Stimulated activated CD4-positive, alpha-beta T cell treated with anti-CD3 and anti-CD28 coated beads, Interleukin-4, amount 100 ng/mL, for 1 hour (primary cell): Measurements from ENCODE around the gene C16orf87.
"Not testable (repeated sequence)": the region's sequence is repeated elsewhere in the genome, so short reads cannot be mapped to it uniquely, and the experiment has no call there.

Experiments
- DNase-seq: peaks from one replicate; pipeline ENCODE4 v3.0.0-alpha.2; 2020

Gene C16orf87

DNA sequence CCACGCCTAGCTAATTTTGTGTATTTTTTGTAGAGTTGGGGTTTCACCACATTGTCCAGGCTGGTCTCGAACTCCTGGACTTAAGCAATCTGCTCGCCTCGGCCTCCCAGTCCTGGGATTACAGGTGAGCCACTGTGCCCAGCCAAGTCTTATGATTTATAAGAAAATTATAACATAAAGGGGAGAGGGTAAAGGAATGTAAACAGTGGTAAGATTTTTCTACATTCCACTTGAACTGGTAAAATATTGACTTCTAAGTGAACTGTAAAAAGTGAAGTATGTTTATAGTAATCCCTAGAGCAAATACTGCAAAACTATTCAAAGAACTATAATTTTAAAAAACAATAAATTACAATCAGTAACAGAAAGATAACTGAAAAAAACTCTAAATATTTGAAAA, 33.5 kb downstream of the C16orf87 start:
- DNase-seq, result no peak

DNA sequence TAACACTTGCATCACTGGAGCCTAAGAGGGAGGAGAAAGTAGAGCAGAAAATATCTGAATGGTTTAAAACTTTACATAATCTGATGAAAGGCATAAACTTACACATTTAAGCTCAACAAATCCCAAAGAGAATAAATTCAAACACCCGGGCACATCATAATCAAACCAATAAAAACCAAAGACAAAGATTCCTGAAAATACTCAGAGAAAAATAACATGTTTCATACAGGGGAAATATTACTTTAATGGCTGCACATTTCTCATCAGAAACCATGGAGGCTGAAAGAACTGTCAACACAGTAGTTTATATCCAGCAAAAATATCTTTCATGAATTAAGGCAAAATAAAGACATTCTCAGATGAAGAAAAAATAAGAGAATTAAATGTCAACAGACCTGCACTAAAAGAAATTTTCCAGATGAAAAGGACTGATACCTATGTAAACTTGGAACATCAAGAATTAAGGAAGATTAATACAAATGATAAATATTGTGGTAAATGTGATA, 34.2 kb downstream of the C16orf87 start:
- DNase-seq, result no peak

DNA sequence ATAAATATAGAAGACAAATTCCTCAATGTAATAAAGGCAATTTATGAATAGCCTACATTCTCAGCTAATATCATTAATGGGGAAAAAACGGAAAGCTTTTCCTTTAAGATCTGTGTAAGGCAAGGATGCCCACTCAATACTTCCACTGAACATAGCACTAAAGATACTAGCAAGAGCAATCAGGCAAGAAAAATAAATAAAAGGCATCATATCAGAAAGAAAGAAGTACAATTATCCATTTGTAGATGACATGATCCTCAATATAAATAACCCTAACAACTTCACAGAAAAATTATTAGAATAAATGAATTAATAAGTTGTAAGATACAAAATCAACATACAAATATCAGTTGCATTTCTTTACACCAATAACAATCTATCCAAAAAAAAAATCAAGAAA, 37.1 kb downstream of the C16orf87 start:
- no peak for DNase-seq

DNA sequence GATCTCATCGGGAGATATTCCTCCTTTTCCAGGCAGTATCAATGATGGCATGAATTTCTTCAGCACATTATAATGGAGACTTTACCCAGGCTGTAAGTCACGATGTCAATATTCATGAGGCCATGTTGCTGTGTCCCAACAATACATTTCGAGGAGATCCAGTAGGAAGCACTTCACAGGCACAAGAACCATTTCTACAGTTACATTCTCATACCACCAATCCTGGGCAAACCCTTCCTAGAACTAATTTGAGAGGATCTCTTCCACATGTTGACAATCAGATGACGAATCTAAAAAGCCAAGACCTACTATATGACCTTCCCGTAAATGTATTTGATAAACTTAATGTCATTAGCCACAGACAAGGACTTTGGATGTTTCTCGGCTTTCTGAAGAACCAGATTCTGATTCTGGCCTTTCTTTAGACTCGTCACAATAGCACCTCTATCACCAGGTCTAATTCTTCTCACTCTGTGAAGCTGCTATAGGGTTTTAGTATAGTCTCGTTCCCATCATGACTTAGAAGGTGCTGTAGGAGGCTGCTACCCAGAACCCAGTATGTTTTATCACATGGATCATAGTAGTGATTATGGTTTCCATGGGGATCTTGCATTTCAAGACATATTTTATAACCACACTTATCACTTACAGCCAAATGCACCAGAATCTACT, 40.2 kb downstream of the C16orf87 start:
- no peak for DNase-seq

DNA sequence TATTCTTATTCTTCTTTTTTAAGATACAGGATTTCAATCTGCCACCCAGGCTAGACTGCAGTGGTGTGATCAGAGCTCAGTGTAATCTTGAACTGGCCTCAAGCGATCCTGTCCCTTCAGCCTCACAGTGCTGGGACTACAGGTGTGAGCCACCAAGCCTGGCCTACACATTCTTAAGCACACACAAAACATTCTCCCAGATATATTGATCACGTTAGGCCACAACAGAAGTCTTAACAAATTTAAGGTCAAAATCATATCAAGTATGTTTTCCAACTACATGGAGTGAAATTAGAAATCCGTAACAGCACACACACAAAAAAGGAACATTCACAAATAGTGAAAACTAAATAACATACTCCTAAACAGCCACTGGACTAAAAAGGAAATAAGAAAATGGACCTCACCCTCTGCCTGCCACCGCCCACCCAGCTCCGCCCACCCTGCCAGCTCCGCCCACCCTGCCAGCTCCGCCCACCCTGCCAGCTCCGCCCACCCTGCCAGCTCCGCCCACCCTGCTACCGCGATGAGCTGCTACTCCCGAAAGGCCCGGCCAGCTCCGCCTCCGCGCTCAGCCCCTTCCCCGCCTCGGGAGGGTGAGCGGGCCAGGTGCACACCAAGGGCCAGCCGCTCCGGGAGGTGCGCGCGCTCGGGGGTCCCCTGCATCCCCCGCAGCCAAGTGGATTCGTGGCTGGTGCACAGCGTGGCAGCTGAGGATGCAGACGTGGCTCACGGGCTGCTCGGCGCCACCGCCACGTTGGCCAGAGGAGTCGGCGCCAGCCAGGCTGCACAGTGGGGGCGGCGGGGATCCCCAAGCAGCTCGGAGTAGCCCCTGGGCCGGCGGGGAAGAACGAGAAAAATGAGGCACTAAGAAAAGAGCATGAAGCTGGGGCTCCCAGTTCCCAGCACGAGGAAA, 41.2 kb downstream of the C16orf87 start:
- DNase-seq, result peak; percentile 72

DNA sequence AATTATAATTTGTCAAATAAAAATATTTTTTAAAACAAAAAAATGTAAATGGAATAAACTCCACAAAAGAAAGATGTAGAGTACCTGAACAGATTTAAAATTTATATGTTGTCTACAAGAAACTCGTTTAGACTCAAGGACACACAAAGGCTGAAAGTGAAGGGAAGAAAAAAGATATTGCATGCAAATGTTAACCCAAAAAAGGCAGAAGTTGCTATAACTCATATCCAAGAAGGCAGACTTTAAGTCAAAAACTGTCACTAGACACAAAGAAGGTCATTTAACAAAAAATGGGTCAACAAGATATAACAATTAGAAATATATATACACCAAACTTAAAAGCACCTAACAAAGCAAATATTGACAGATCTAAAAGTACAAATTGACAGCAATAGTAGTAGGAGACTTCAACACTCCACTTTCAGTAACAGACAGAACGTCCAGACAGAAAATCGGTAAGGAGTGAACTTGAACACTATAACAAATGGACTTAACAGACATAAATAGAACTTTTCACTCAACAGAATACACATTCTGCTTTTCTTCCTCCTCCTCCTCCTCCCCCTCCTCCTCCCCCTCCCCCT, 42.0 kb downstream of the C16orf87 start:
- no peak for DNase-seq

DNA sequence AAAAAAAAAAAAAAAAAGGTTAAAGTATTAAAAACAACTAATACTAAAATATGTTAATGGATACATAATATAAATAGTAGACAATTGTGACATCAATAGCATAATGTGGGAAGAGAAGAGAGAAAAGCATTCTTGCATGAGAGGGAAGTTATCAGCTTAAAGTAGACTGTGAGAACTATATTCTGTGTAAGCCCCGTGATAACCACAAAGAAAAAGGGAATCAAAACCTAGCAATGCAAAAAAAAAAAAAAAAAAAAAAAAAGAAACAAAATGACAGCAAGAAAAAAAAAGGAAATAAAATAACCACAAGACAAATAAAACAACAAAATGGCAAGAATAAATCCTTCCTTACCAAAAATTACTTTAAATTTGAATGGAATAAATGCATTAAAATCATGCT, 43.1 kb downstream of the C16orf87 start:
- no peak for DNase-seq

DNA sequence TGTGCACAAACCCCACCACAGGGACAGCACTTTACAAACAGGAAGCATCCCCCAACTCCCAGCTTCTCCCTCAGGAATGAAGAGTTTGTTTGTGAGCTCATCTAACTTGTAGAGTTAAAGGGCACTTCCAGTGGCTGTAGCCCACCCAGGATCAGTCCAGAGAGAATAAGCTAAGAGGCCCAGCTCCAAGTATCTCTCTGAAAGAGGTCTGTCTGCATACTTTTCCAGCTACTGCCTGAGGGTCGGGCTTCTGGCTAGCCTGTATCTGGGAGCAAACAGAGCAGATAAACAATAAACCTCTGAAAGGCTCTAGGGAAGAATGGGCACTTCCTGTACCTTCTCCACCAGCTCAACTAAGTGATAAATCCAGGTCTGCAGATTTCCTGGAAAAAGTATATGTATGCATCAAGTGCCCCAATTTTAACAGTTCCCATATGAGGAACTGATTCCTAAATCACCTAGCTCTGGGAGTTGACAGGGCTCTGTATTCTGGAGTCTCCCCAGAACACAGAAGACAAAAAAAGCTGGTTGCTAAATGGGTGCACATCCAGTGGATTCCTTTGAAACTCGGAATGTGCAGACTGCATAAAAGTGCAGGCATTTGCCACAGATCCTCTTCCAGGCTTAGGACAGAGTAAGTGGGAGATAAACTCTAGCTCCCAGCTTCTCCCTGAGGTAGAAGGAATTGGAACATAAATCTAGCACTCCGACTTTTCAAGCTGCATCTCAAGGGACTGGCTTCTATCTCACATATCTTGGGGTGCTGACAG, 45.7 kb downstream of the C16orf87 start:
- no peak for DNase-seq

DNA sequence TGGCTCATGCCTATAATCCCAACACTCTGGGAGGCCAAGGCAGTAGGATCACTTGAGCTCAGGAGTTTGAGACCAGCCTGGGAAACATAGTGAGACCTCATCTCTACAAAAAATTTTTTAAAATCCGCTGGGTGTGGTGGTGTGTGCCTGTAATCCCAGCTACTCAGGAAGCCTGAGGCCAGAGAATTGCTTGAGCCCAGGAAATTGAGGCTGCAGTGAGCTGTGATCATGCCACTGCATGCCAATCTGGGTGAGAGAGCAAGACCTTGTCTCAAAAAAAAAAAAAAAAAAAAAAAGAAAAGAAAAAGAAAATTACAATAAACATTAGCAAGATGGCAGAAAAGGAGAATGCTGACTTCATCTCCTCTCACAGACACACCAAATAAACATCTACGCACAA, 46.4 kb downstream of the C16orf87 start:
- not testable (repeated sequence) for DNase-seq

DNA sequence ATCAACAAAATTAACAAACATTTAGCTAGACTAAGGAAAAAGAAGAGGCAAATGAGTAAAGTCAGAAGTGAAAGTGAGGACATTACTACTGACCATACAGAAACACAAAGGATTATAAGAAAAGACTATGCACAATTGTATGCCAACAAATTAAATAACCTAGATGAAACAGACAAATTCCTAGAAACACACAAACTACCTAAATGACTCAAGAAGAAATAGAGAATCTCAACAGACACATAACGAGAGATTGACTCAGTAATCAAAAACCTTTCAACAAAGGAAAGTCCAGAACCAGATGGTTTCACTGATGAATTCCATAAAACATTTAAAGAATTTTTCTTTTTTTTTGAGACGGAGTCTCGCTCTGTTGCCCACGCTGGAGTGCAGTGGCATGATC, 47.2 kb downstream of the C16orf87 start:
- no peak for DNase-seq

DNA sequence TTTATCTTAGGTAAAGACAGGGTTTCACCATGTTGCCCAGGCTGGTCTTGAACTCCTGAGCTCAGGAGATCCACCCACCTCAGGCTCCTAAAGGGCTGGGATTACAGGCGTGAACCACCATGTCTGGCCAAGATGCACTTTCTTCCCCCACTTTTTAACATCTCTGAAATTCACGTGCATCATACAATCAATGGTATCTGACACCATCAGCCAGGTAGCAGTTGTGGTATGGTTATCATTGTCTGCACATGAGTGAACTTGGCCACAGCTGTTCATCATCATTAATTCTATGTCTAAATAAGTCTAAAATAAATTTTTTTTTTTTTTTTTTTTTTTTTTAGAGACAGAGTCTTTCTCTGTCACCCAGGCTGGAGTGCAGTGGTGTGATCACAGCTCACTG, 48.7 kb downstream of the C16orf87 start:
- no peak for DNase-seq

DNA sequence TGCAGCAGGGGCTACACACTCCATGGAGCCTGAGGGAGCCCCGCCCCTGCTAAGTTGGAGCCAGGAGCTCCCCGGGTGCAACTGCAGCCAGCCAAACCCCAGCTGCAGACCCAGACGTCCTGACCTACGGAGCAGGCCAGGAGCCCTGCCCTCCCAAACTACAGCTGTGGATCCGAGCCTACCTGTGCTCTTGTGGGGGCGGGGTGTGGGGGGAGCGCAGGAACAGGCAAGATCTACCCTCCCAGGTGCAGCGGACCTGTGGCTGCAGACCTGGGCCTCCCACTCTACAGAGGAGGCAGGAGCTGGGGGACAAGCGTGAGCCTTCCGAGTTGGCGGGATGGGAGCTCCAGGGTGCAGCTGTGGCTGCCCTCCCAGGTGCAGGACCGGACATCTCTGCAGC, 53.2 kb downstream of the C16orf87 start:
- DNase-seq, result no peak

DNA sequence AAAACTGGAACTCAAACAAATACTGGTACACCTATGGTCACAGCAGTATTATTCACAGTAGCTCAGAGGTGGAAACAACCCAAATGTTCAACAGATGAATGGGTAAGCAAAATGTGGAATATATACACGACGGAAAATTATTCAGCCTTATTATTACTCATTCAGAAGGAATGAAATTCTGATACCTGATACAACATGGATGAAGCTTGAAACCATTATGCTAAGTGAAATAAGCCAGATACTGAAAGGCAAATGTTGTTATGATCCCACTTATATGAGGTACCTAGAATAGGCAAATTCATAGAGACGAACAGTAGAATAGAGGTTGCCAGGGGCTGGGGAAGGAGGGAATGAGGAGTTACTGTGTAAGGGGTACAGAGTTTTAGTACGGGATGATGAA, 55.8 kb downstream of the C16orf87 start:
- no peak for DNase-seq

DNA sequence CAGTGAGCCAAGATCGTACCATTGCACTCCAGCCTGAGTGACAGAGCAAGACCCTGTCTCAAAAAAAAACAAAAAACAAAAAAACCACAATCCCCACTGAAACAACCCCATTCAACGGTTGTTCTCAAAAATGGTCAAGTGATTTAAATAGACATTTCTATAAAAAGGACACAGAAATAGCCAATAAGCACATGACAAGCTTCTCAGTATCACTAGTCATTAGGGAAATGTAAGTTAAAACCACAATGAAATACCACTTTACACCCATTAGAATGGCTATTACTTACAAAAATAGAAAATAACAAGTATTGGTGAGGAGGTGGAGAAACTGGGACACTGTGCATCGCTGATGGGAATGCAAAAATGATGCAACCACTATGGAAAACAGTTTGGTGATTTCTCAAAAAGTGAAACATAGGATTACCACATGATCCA, 56.2 kb downstream of the C16orf87 start:
- DNase-seq, result no peak

DNA sequence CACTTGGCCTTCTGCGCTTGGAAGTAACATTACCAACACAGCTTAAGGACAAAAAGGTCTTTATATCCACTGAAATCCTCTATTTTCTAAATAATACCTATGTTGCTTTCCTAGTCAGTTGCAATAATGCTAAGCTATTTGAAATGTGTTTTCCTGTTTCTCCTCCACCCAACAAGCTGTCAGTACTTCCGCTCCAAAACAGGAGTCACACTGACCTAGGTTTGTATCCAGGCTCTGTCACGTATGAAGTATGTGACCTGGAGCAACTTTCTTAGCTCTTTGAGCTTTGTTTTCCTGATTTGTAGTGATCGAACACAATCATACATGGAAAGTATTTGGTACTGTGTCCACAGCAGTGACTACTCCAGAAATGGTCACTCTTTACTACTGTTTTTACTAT, 58.5 kb downstream of the C16orf87 start:
- DNase-seq, result no peak

DNA sequence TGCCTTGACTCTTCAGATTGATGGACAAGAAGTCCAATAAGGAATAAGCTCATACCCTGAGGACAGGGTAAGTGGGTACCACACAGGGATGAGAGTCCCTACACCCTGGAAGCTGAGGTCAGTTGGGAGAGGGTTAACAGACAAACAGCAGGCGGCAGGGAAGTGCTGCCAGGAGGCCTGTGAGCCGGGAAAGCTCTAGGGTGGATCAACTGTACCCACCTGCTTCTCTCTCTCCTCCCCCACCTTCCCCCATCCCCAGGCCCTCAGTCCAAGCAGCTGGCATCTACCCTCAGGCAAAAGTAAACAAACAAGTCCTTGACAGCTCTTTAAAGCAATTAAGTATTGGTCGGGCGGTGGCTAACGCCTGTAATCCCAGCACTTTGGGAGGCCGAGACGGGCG, 62.2 kb downstream of the C16orf87 start:
- DNase-seq, result no peak

DNA sequence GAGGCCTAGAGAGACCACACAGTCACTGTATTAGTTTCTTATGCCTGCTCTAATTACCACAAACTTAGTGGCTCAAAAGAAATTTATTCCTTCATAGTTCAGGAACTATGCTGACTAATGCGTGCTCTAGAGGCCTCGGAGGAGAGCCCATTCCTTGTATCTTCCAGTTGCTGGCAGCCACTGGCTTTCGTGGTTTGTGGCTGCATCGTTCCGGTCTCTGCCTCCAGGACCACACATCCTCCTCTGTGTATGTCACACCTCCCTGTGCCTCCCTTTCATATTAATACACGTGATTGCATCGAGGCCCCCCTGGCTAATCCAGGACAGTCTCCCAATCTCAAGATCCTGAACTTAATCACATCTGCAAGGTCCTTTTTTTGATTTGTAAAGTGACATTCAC, 65.9 kb downstream of the C16orf87 start:
- no peak for DNase-seq

DNA sequence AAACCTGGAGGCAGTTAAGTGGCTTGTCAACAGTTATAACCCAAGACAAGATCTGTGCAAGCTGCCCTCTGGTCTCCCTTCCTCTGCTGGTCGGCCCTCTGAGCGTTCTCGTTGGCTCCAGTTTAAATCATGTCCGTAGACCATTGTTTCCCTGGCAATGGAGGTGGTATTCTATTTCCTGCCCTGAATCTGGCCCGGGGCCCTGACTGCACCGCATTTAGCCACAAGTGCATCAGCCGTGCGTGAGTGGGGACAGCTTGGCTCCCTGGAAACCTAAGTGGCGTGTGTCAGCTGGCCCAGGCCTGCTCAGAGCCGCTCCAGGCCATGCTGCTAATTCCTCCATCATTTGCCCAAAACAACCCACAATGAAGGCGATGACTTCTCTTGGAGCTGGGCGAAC, 67.8 kb downstream of the C16orf87 start:
- DNase-seq, result no peak

DNA sequence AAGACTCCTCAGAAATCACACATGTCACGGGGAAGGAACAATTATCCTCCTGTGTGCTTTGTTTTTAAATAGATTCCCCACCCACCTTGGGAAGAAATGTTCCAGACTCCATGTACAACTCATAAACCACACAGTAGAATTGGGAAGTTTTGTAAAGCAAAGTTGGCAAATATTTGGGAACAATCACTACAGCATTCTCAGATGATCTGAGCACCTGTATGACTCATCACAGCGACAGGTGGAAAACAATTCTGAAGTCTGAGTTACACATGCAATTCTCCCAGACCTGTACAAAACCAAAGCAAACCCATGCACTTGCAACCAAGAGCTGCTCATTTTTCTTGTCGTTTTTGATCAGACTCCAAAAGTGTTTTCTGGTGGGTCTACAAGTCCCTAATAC, 68.4 kb downstream of the C16orf87 start:
- DNase-seq, result no peak

DNA sequence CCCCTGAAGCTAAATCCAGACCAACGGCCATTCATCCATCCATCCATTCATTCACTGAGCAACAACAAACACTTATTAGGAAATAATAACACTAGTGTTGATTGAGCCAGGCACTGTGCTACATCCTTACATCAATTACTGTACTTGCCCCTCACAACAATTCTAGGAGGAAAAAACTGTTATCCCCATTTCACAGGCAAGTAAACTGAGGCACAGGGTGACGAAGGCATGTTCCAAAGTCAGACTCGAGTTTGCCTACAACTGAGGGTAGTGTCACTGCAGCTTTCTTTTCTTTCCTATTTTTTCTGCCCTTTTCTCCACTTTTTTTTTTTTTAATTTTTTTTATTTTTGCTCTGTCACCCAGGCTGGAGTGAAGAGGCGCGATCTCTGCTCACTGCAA, 71.7 kb downstream of the C16orf87 start:
- no peak for DNase-seq

DNA sequence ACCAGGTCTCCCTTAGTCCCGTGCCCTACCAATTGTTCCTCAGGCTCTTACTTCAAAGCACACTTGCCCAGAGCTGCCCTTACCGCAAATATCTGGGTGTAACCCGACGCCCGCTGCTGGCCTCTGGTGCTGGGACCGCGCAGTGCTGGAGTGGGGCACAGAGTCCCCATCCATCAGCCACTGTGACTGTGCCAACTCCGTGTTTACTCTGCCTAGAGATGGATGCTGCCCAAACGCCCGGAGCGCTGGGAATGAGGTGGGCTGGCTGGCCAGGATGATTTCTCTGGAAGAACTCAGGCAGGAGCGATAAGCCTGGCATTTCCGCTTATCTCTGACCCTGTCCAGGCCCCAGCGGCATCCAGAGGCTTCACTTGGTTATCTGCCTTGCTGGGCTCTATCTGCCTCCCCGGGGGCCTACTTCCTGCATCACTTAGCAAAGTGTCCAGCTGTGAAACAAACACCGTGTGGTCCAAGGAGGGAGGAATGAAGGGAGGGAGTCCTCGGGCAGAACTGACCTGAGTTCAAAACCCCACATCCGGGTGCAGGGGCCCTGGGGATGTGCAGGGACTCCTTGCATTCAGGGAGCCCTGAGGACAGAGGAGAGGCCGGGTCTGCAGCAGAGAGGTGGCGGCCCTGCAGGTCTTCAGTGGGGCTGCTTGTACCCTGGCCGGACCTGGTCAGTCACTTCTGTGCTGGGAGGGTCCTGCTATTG, 73.5 kb downstream of the C16orf87 start:
- no peak for DNase-seq

DNA sequence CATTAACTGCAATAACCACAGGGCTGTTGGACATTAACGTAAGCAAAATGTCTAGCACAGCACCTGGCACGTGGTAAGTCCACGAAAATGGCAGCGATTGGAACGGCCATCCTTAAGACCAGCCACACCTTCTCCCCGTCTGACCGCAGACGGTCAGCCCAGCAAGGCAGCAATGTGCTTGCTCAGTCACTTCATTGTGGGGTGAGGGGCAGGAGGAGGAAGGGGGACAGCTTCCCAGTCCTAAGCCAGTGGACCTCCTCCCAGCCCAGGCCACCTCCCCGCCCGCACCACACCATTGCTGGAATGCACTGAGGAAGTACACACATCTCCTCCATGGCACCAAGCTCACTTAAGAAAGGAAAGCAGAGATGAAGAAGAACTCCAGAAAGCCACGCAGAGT, 74.2 kb downstream of the C16orf87 start:
- DNase-seq, result no peak
